Ascending aorta (tissue), 2 donors: ENCODE data around the gene NFIL3. TPM values are rescaled to one million over a fixed set of nuclear protein-coding genes. Genes with fewer than 3 reads are reported as not detected.

Experiments
- DNase-seq, 2 donors: peaks; one replicate each; pipeline ENCODE4 v3.0.0-alpha.2; 2019; ENCODE audit warnings: low spot score in 2 of 2
- H3K27ac ChIP-seq, 2 donors: fragments of 200-600 bp; sonication (generic); one replicate each; pipeline ENCODE4 v1.5.1; 2016 to 2017; ENCODE audit warnings: mild to moderate bottlenecking in 1 of 2
- H3K27me3 ChIP-seq: fragments of 200-600 bp; sonication (generic); one replicate; pipeline ENCODE4 v1.5.1; 2017
- H3K36me3 ChIP-seq, 2 donors: fragments of 200-600 bp; sonication (generic); one replicate each; pipeline ENCODE4 v1.5.1; 2016
- H3K4me1 ChIP-seq, 2 donors: fragments of 200-600 bp; sonication (generic); one replicate each; pipeline ENCODE4 v1.5.1; 2016 to 2017; ENCODE audit warnings: mild to moderate bottlenecking in 1 of 2
- H3K4me3 ChIP-seq, 2 donors: fragments of 200-600 bp; sonication (generic); one replicate each; pipeline ENCODE4 v1.5.1; 2016 to 2017; ENCODE audit warnings: mild to moderate bottlenecking in 1 of 2
- H3K9me3 ChIP-seq, 2 donors: fragments of 200-600 bp; sonication (generic); one replicate each; pipeline ENCODE4 v1.5.1; 2016
- intact Hi-C: fragments of 100-400 bp; cut with DNase I; formaldehyde crosslinking; loops from one replicate; pipeline ENCODE4 v1.15.1; 2023
- total RNA-seq: library from RNA; depleted of rRNA; stranded (reverse); fragments of >200 nt; gene quantifications from one replicate; pipeline ENCODE4 v1.1.0, GENCODE V29; 2016
- TF ChIP-seq, protein P1 (sequence below), 3 experiments: fragments of 200-600 bp in 2 of 3; fragments of 450-650 bp in 1 of 3; sonication (generic) in 2 of 3; IDR thresholded peaks; one replicate each; pipeline ENCODE4 v1.5.1; 2016 to 2019; ENCODE audit warnings: antibody characterized with exemption in 3 of 3, mild to moderate bottlenecking in 1 of 3, moderate library complexity in 1 of 3

Gene NFIL3
- total RNA-seq, 1 donor from 2014 or later = 27.5 TPM

- no peak overlapping the region for H3K4me3 ChIP-seq
- TF ChIP-seq, protein P1, sequence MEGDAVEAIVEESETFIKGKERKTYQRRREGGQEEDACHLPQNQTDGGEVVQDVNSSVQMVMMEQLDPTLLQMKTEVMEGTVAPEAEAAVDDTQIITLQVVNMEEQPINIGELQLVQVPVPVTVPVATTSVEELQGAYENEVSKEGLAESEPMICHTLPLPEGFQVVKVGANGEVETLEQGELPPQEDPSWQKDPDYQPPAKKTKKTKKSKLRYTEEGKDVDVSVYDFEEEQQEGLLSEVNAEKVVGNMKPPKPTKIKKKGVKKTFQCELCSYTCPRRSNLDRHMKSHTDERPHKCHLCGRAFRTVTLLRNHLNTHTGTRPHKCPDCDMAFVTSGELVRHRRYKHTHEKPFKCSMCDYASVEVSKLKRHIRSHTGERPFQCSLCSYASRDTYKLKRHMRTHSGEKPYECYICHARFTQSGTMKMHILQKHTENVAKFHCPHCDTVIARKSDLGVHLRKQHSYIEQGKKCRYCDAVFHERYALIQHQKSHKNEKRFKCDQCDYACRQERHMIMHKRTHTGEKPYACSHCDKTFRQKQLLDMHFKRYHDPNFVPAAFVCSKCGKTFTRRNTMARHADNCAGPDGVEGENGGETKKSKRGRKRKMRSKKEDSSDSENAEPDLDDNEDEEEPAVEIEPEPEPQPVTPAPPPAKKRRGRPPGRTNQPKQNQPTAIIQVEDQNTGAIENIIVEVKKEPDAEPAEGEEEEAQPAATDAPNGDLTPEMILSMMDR (IDR thresholded peaks at IDR 0.05) = no peak
- DNase-seq = no peak
These were observed 28.0 kb upstream of the NFIL3 start for GRCh38 chr9:91451431-91452270.

GRCh38 chr9:91445135-91445534 lies 21.5 kb upstream of the NFIL3 start:
- Histone ChIP-seq H3K4me1 (no peaks in the 10 kb centered on the region), H3K9me3 (peaks cover 2 to 19% of the 10 kb centered on the region in 2 donors), H3K36me3 (no peaks in the 10 kb centered on the region), H3K27me3 (no peaks in the 10 kb centered on the region), H3K27ac (no peak overlapping the region), H3K4me3 (no peak overlapping the region)
- intact Hi-C loops = no loop called here
- no peak for DNase-seq
- TF ChIP-seq, protein P1 (IDR thresholded peaks at IDR 0.05) = no peak

More at GRCh38 chr9:91451431-91452270, 28.0 kb upstream of the NFIL3 start:
- Histone ChIP-seq H3K36me3 (no peaks in the 10 kb centered on the region), H3K27me3 (no peaks in the 10 kb centered on the region), H3K27ac (no peak overlapping the region), H3K9me3 (no peaks in the 10 kb centered on the region), H3K4me1 (no peaks in the 10 kb centered on the region)
- intact Hi-C loops = no loop called here

GRCh38 chr9:91443994-91444392 lies 20.4 kb upstream of the NFIL3 start:
- Histone ChIP-seq H3K4me3 (no peak overlapping the region), H3K27me3 (no peaks in the 10 kb centered on the region), H3K36me3 (no peaks in the 10 kb centered on the region), H3K27ac (no peak overlapping the region), H3K4me1 (no peaks in the 10 kb centered on the region), H3K9me3 (peaks cover 2 to 19% of the 10 kb centered on the region in 2 donors)
- no peak for DNase-seq
- intact Hi-C loops = no loop called here
- TF ChIP-seq, protein P1 (IDR thresholded peaks at IDR 0.05) = no peak

DNA sequence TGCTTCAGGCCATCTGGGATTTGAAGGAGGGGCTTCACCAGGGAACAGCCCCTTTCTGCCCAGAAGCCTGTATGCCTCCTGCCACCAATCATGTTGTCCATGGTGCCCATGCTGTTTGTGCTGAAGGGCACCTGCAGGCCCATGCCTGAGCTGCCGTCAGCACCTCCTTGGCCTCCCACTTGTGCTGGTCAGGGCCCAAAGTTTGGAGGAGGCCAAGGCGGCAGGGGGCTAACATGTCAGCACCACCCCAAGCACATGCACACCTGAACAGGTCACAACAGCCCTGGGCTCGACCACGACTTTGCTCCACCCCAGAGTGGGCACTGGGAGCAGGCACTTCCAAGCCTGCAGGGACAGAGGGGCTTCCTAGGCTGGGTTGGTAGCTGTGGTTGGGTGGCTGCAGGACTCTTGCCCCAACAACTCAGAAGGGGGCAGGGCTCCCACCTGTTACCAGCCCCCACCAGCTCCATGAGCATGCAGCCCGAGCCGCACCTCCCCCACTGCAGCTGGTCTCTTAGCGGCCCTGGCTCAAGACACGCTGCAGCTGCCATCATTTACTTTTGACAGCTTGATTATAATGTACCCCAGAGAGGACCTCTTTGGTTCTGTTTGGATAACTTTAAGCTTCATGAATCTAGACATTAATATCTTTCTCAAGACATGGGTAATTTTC lies 19.8 kb upstream of the NFIL3 start:
- peaks cover 2 to 19% of the 10 kb centered on the region in 2 donors for H3K9me3 ChIP-seq
- no peak for DNase-seq
- H3K4me1 ChIP-seq = no peaks in the 10 kb centered on the region
- intact Hi-C loops = no loop called here
- TF ChIP-seq, protein P1 (IDR thresholded peaks at IDR 0.05) = no peak
- no peak overlapping the region for H3K27ac ChIP-seq
- no peak overlapping the region for H3K4me3 ChIP-seq
- H3K36me3 ChIP-seq = no peaks in the 10 kb centered on the region
- H3K27me3 ChIP-seq = no peaks in the 10 kb centered on the region

- no peaks in the 10 kb centered on the region for H3K4me1 ChIP-seq
- H3K4me3 ChIP-seq = no peak overlapping the region
- intact Hi-C loops = no loop called here
- TF ChIP-seq, protein P1 (IDR thresholded peaks at IDR 0.05) = no peak
- H3K27me3 ChIP-seq = no peaks in the 10 kb centered on the region
- H3K36me3 ChIP-seq = no peaks in the 10 kb centered on the region
- no peaks in the 10 kb centered on the region for H3K9me3 ChIP-seq
- no peak for DNase-seq
- H3K27ac ChIP-seq = no peak overlapping the region
These were observed 13.2 kb upstream of the NFIL3 start for GRCh38 chr9:91436841-91437240.
